ENCODE data around the gene PAX8. TPM values are rescaled to one million over a fixed set of nuclear protein-coding genes. Genes with fewer than 3 reads are reported as not detected.
A peak's percentile ranks its signal among the peaks of the same experiment; 100 is the strongest.
"Not testable (repeated sequence)": the region's sequence is repeated elsewhere in the genome, so short reads cannot be mapped to it uniquely, and the experiment has no call there.

PAX8 gene
- total and polyA plus RNA-seq, 2 of the 13 experiments (the other 11 are each of a cell fraction or from before 2014, with no cell fraction given): 1.5 to 8.8 TPM

GRCh38 chr2:113288674-113289149 is 10.0 kb upstream of the PAX8 start (continued):
- TF ChIP-seq HNF1A (IDR thresholded peaks at IDR 0.05; ENCODE audit: low read depth); LCORL (IDR thresholded peaks at IDR 0.05); CREM (CRISPR knock-in tag; IDR thresholded peaks at IDR 0.05): not testable (repeated sequence)
- peak; percentile 34; the same call in 1 of the 2 replicates for TF ChIP-seq HNF1A (CRISPR knock-in tag; IDR thresholded peaks at IDR 0.05; ENCODE audit: borderline replicate concordance)
- peak; percentile 44; the same call in 1 of the 2 replicates for TF ChIP-seq MYC (CRISPR knock-in tag; IDR thresholded peaks at IDR 0.05; ENCODE audit: borderline replicate concordance)
- TF ChIP-seq LCORL (CRISPR knock-in tag; IDR thresholded peaks at IDR 0.05): peak; percentile 52; the same call in 1 of the 2 replicates
- peak; percentile 66 for TF ChIP-seq KDM6A (CRISPR knock-in tag; IDR thresholded peaks at IDR 0.05; ENCODE audit: low read depth)
- TF ChIP-seq DMAP1 (CRISPR knock-in tag; IDR thresholded peaks at IDR 0.05): 0 out of 2 replicates have a peak, but pooled peaks have one; percentile 65
- TF ChIP-seq ZEB1 (IDR thresholded peaks at IDR 0.05; ENCODE audit: insufficient replicate concordance, low read depth): peak; percentile 88
- TF ChIP-seq PAXIP1 (CRISPR knock-in tag; conservative IDR thresholded peaks at IDR 0.05): peak; percentile 81
- TF ChIP-seq SIX4 (CRISPR knock-in tag; IDR thresholded peaks at IDR 0.05): peak; percentile 61; the same call in 1 of the 2 replicates
- TF ChIP-seq CCDC6 (CRISPR knock-in tag; IDR thresholded peaks at IDR 0.05): peak; percentile 54; the same call in 1 of the 2 replicates
- peak; percentile 48; the same call in 1 of the 2 replicates for TF ChIP-seq FOXA3 (CRISPR knock-in tag; IDR thresholded peaks at IDR 0.05)
- TF ChIP-seq ZSCAN9 (CRISPR knock-in tag; IDR thresholded peaks at IDR 0.05; ENCODE audit: borderline replicate concordance): peak; percentile 45; the same call in 1 of the 2 replicates
- TF ChIP-seq GATAD2A (CRISPR knock-in tag; IDR thresholded peaks at IDR 0.05): peak; percentile 68
- peak; percentile 64; the same call in 1 of the 2 replicates for TF ChIP-seq NCOA2 (CRISPR knock-in tag; IDR thresholded peaks at IDR 0.05)
- peak; percentile 79 for TF ChIP-seq PPARG (CRISPR knock-in tag; conservative IDR thresholded peaks at IDR 0.05)
- peak; percentile 42; the same call in 1 of the 2 replicates for TF ChIP-seq SALL1 (CRISPR knock-in tag; IDR thresholded peaks at IDR 0.05)
- peak; percentile 39; the same call in 1 of the 2 replicates for TF ChIP-seq CREM (IDR thresholded peaks at IDR 0.05)
- peak; percentile 56 for TF ChIP-seq ZBTB7B (CRISPR knock-in tag; IDR thresholded peaks at IDR 0.05)
- peak; percentile 57; the same call in 1 of the 2 replicates for TF ChIP-seq ZGPAT (CRISPR knock-in tag; IDR thresholded peaks at IDR 0.05)
- peak; percentile 73 for TF ChIP-seq RBFOX2 (IDR thresholded peaks at IDR 0.05; ENCODE audit: low read depth, low read length)
- peak; percentile 80 for TF ChIP-seq POLR2G (IDR thresholded peaks at IDR 0.05; ENCODE audit: low read depth, low read length)
- 0 out of 2 replicates have a peak, but pooled peaks have one; percentile 13 for TF ChIP-seq KDM1A (CRISPR knock-in tag; IDR thresholded peaks at IDR 0.05)
